Mucosa of descending colon (tissue), 3 donors: ENCODE results near the gene OLFM1. TPM values are rescaled to one million over a fixed set of nuclear protein-coding genes. Genes with fewer than 3 reads are reported as not detected.
"Not testable (repeated sequence)": the region's sequence is repeated elsewhere in the genome, so short reads cannot be mapped to it uniquely, and the experiment has no call there.

ENCODE experiments used
- ATAC-seq: fragments of 200-7000 bp; cut with Tn5 transposase; one replicate; pipeline ENCODE4 v1.9.1; 2020; ENCODE audit warnings: mild to moderate bottlenecking, moderate library complexity
- DNase-seq, 3 donors: peaks; one replicate each; pipeline ENCODE4 v3.0.0-alpha.2; 2020
- H3K36me3 ChIP-seq: fragments of 200-600 bp; one replicate; pipeline ENCODE4 v1.8.0; 2021; ENCODE audit warnings: low read depth, mild to moderate bottlenecking
- H3K4me1 ChIP-seq: fragments of 200-600 bp; one replicate; pipeline ENCODE4 v1.8.0; 2021; ENCODE audit warnings: low read depth, mild to moderate bottlenecking
- H3K4me3 ChIP-seq: fragments of 200-600 bp; one replicate; pipeline ENCODE4 v1.8.0; 2021; ENCODE audit warnings: mild to moderate bottlenecking
- H3K9me3 ChIP-seq: fragments of 200-600 bp; one replicate; pipeline ENCODE4 v1.8.0; 2021; ENCODE audit warnings: mild to moderate bottlenecking
- CTCF ChIP-seq: fragments of 200-600 bp; IDR thresholded peaks from one replicate; pipeline ENCODE4 v1.8.0; 2022; ENCODE audit warnings: antibody characterized with exemption, mild to moderate bottlenecking
- intact Hi-C, 2 donors: fragments of 100-400 bp; cut with DNase I in 1 of 2; cut with micrococcal nuclease in 1 of 2; formaldehyde crosslinking; loops; one replicate each; pipeline versions ENCODE4 v1.11.0 to v1.11.1; 2022; cut with DNase I, micrococcal nuclease
- total RNA-seq, 3 donors: library from RNA; stranded (reverse); fragmentation: NEBNext Ultra II Directional in 2 of 3; extraction: Animal tissue kit (Norgen Biotek cat#: 25700) in 2 of 3; gene quantifications; one replicate each; pipeline versions ENCODE4 v1.2.1 to v1.2.4, GENCODE V29; 2021 to 2023
- donor health status: DM: no; HTN: no; CAD: no; lungs with moderate emphysema.
- donor health status: DM: no; HTN: no; CAD: no.
- donor health status: DM: no; HTN: yes; CAD: no.

Gene OLFM1
- total RNA-seq, 3 donors from 2014 or later: 4.6 to 17.7 (median 13.9) TPM

DNA sequence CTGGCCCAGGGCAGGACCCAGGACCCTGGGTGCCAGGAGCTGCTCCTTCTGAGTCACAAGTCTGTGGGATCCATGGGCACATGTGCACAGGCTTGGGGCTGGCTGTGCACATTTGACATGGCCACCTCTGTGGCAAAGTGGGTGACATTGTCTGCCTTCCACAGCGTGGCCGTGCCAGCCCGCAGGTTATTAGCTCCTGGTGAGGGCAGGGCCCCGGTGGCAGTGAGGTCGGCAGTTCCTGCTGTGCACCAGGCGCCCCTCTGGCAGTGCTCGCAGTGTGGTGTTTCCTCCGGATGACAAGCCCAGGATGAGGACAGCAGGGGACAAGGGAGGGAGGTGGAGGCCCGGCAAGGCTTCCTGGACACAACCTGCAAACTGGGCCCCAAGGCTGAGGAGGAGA lies 60.5 kb downstream of the OLFM1 start:
- ATAC-seq: no peak
- no peaks in the 10 kb centered on the region for H3K9me3 ChIP-seq
- no peak for TF ChIP-seq CTCF
- no peaks in the 10 kb centered on the region for H3K4me1 ChIP-seq
- intact Hi-C loops: no loop called here
- H3K4me3 ChIP-seq: no peak overlapping the region
- H3K36me3 ChIP-seq: no peaks in the 10 kb centered on the region
- no peak for DNase-seq

DNA sequence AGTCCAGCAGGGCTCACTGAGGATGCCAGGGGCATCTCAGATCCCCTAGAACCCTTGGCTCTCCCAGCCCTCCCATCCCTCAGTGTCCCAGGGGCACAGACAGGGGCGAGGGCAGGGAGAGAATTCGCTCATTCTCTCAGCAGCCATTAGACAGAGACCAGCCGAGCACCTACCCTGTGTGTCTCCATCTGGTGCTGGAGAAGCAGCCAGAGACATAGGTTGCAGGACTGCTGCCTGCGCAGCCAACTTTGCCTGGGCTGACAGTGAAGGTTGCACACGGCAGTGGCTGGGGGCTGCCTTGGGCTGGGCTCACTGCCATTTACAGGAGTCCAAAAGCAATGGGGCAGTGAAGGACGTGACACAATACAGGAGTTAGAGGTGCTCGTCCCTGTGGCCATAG lies 60.9 kb downstream of the OLFM1 start:
- intact Hi-C loops: no loop called here
- H3K36me3 ChIP-seq: no peaks in the 10 kb centered on the region
- DNase-seq (no peak), ATAC-seq (no peak)
- no peak overlapping the region for H3K4me3 ChIP-seq
- no peaks in the 10 kb centered on the region for H3K4me1 ChIP-seq
- no peak for TF ChIP-seq CTCF
- H3K9me3 ChIP-seq: no peaks in the 10 kb centered on the region

DNA sequence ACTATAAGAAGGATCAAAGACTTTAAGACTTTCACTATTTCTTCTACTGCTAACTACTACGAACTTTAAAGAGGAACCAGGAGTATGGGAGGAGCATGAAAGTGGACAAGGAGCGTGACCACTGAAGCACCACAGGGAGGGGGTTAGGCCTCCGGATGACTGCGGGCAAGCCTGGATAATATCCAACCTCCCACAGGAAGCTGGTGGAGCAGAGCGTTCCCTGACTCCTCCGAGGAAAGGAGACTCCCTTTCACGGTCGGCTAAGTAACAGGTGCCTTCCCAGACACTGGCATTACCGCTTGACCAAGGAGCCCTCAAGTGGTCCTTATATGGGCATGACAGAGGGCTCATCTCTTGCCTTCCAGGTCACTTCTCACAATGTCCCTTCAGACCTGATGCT lies 62.4 kb downstream of the OLFM1 start:
- H3K4me3 ChIP-seq, H3K36me3 ChIP-seq, ATAC-seq, DNase-seq, H3K9me3 ChIP-seq, intact Hi-C loops, H3K4me1 ChIP-seq: not testable (repeated sequence)

- no peak for DNase-seq
- TF ChIP-seq CTCF: no peak
- Histone ChIP-seq H3K36me3 (no peaks in the 10 kb centered on the region), H3K4me3 (no peak overlapping the region), H3K9me3 (no peaks in the 10 kb centered on the region), H3K4me1 (no peaks in the 10 kb centered on the region)
- ATAC-seq: no peak
- intact Hi-C loops: no loop called here
Observed at GRCh38 chr9:135150981-135151380, 63.5 kb downstream of the OLFM1 start.

- DNase-seq (no peak), ATAC-seq (no peak)
- H3K4me1 ChIP-seq: no peaks in the 10 kb centered on the region
- H3K9me3 ChIP-seq: no peaks in the 10 kb centered on the region
- no peak overlapping the region for H3K4me3 ChIP-seq
- no peaks in the 10 kb centered on the region for H3K36me3 ChIP-seq
- no peak for TF ChIP-seq CTCF
- intact Hi-C loops: no loop called here
Observed at GRCh38 chr9:135151757-135152613, 64.5 kb downstream of the OLFM1 start.

DNA sequence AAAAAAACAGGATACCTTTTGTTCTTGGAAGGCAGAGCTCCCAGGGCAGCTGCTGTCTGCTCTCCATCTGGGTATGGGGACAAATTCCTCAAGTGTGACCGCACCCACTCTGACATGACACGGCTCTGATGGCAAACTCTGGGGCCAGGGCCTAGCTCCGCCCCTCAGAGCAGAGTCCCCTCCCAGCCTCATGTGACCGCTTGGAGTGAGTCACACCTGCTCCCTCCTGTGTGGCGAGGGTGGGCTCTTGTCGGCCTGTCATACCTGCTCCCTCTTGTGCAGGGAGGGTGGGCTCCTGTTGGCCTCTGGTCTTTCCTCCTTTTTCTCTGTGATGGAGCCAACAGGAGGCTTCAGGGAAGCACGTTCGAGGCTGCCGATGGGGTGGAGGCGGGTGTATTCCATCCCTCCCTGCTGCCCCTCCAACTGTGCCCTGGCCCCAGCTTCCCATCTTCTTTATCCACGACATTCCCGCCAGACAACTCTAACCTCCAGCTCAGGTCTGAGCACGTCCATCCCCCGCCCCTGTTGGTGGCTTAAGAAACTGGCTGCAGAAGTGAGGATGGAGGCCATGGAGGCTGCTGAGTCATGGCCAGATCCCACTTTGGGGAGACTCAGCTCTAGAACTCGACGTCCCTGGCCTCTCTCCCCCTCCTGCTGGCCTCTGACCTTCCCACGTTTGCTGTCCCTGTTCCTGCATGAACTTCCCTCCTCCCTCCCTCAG lies 65.3 kb downstream of the OLFM1 start:
- no peaks in the 10 kb centered on the region for H3K36me3 ChIP-seq
- intact Hi-C loops: no loop called here
- DNase-seq (no peak), ATAC-seq (peak; percentile 56)
- H3K9me3 ChIP-seq: no peaks in the 10 kb centered on the region
- no peak overlapping the region for H3K4me3 ChIP-seq
- TF ChIP-seq CTCF: no peak
- no peaks in the 10 kb centered on the region for H3K4me1 ChIP-seq
